Ishikawa (cell line): ENCODE results near the gene MIA.

Experiments
- CEBPB ChIP-seq: IDR thresholded peaks from 2 replicates; pipeline ENCODE4 v1.6.1; 2012
- CREB1 ChIP-seq: IDR thresholded peaks from 2 replicates; pipeline ENCODE4 v1.6.1; 2012; ENCODE audit warnings: low read depth
- EGR1 ChIP-seq: IDR thresholded peaks from 2 replicates; pipeline ENCODE4 v1.6.1; 2012
- EP300 ChIP-seq: IDR thresholded peaks from 2 replicates; pipeline ENCODE4 v1.6.1; 2012; ENCODE audit warnings: borderline replicate concordance
- FOXM1 ChIP-seq: IDR thresholded peaks from 2 replicates; pipeline ENCODE4 v1.6.1; 2012; ENCODE audit warnings: low read depth, borderline replicate concordance
- MAX ChIP-seq: IDR thresholded peaks from 2 replicates; pipeline ENCODE4 v1.6.1; 2012
- NFIC ChIP-seq: IDR thresholded peaks from 2 replicates; pipeline ENCODE4 v1.6.1; 2012
- RAD21 ChIP-seq: IDR thresholded peaks from 2 replicates; pipeline ENCODE4 v1.6.1; 2012; ENCODE audit warnings: low read depth
- TAF1 ChIP-seq: IDR thresholded peaks from 2 replicates; pipeline ENCODE4 v1.6.1; 2012; ENCODE audit warnings: low read depth, mild to moderate bottlenecking
- TCF12 ChIP-seq: IDR thresholded peaks from 2 replicates; pipeline ENCODE4 v1.6.1; 2012; ENCODE audit warnings: low read depth
- TEAD4 ChIP-seq: IDR thresholded peaks from 2 replicates; pipeline ENCODE4 v1.6.1; 2012
- USF1 ChIP-seq: IDR thresholded peaks from 2 replicates; pipeline ENCODE4 v1.6.1; 2012
- YY1 ChIP-seq: IDR thresholded peaks from 2 replicates; pipeline ENCODE4 v1.6.1; 2012; ENCODE audit warnings: low read depth
- ZBTB7A ChIP-seq: IDR thresholded peaks from 2 replicates; pipeline ENCODE4 v1.6.1; 2012; ENCODE audit warnings: low read depth
- TF ChIP-seq, protein P1 (sequence below): IDR thresholded peaks from 2 replicates; pipeline ENCODE4 v1.6.1; 2012; ENCODE audit warnings: low read depth, mild to moderate bottlenecking

MIA gene

GRCh38 chr19:40737102-40737644 lies 38.1 kb upstream of the MIA start:
- TF ChIP-seq, protein P1, sequence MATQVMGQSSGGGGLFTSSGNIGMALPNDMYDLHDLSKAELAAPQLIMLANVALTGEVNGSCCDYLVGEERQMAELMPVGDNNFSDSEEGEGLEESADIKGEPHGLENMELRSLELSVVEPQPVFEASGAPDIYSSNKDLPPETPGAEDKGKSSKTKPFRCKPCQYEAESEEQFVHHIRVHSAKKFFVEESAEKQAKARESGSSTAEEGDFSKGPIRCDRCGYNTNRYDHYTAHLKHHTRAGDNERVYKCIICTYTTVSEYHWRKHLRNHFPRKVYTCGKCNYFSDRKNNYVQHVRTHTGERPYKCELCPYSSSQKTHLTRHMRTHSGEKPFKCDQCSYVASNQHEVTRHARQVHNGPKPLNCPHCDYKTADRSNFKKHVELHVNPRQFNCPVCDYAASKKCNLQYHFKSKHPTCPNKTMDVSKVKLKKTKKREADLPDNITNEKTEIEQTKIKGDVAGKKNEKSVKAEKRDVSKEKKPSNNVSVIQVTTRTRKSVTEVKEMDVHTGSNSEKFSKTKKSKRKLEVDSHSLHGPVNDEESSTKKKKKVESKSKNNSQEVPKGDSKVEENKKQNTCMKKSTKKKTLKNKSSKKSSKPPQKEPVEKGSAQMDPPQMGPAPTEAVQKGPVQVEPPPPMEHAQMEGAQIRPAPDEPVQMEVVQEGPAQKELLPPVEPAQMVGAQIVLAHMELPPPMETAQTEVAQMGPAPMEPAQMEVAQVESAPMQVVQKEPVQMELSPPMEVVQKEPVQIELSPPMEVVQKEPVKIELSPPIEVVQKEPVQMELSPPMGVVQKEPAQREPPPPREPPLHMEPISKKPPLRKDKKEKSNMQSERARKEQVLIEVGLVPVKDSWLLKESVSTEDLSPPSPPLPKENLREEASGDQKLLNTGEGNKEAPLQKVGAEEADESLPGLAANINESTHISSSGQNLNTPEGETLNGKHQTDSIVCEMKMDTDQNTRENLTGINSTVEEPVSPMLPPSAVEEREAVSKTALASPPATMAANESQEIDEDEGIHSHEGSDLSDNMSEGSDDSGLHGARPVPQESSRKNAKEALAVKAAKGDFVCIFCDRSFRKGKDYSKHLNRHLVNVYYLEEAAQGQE = no peak
- TF ChIP-seq ZBTB7A (no peak), CEBPB (no peak), CREB1 (no peak)

- TF ChIP-seq NFIC (no peak), TAF1 (no peak), ZBTB7A (no peak), EP300 (no peak), TEAD4 (no peak), YY1 (no peak), EGR1 (no peak), USF1 (no peak), TCF12 (no peak), MAX (no peak), FOXM1 (no peak), RAD21 (no peak), CREB1 (no peak), CEBPB (no peak)
- TF ChIP-seq, protein P1 = no peak
These were observed 36.1 kb upstream of the MIA start for GRCh38 chr19:40739030-40739839.

- no peak for TF ChIP-seq TAF1
- TF ChIP-seq MAX = no peak
- TF ChIP-seq RAD21 = no peak
- no peak for TF ChIP-seq TEAD4
- no peak for TF ChIP-seq EGR1
- no peak for TF ChIP-seq NFIC
- no peak for TF ChIP-seq CEBPB
- TF ChIP-seq CREB1 = no peak
- TF ChIP-seq ZBTB7A = no peak
These were observed 35.2 kb upstream of the MIA start for GRCh38 chr19:40739871-40740703.

GRCh38 chr19:40740747-40741146 lies 34.6 kb upstream of the MIA start:
- TF ChIP-seq NFIC (no peak), TEAD4 (no peak), CREB1 (no peak), USF1 (no peak), ZBTB7A (no peak), FOXM1 (no peak), MAX (no peak), CEBPB (no peak), TAF1 (no peak), EGR1 (no peak), EP300 (no peak), YY1 (no peak), TCF12 (no peak), RAD21 (no peak)
- TF ChIP-seq, protein P1 = no peak
